K562 (cell line): Measurements from ENCODE around the gene LMLN. TPM values are rescaled to one million over a fixed set of nuclear protein-coding genes. Genes with fewer than 3 reads are reported as not detected.

ENCODE experiments used
- ARID2 ChIP-seq: fragments of 450-650 bp; IDR thresholded peaks from 2 replicates; pipeline ENCODE4 v1.6.1; 2017; ENCODE audit warnings: antibody characterized with exemption, mild to moderate bottlenecking
- ATF6 ChIP-seq: sonication (generic); formaldehyde crosslinking; IDR thresholded peaks from 2 replicates; pipeline ENCODE4 v1.4.0; 2020; ENCODE audit warnings: mild to moderate bottlenecking, missing genetic modification reagents
- BRF2 ChIP-seq: IDR thresholded peaks from 3 replicates; pipeline ENCODE4 v1.6.1; 2011; ENCODE audit warnings: borderline replicate concordance, mild to moderate bottlenecking; ENCODE audit not compliant: insufficient read length, insufficient read depth
- C11orf30 ChIP-seq: fragments of 450-650 bp; IDR thresholded peaks from 2 replicates; pipeline ENCODE4 v1.6.1; 2016; ENCODE audit warnings: low read depth, mild to moderate bottlenecking
- CCAR2 ChIP-seq: fragments of 200-400 bp; formaldehyde crosslinking; IDR thresholded peaks from 2 replicates; pipeline ENCODE4 v1.6.1; 2017; ENCODE audit warnings: mild to moderate bottlenecking, low read depth, low read length
- CREB1 ChIP-seq, 2 experiments: sonication (generic) in 1 of 2; formaldehyde crosslinking in 1 of 2; IDR thresholded peaks; 2 replicates each; pipeline versions ENCODE4 v1.6.1 to v1.8.0; 2012 to 2022; ENCODE audit warnings: inconsistent platforms in 1 of 2, mild to moderate bottlenecking in 1 of 2, missing genetic modification reagents in 1 of 2, moderate library complexity in 1 of 2
- ESRRA ChIP-seq: fragments of 450-650 bp; IDR thresholded peaks from 2 replicates; pipeline ENCODE4 v1.6.1; 2014; ENCODE audit warnings: low read depth, mild to moderate bottlenecking, moderate library complexity, borderline replicate concordance
- ESRRB ChIP-seq: fragments of 250-450 bp; sonication (Bioruptor Pico); IDR thresholded peaks from 2 replicates; pipeline ENCODE4 v1.5.0; 2020; ENCODE audit warnings: mild to moderate bottlenecking, moderate library complexity, borderline replicate concordance
- ETV6 ChIP-seq, 3 experiments: fragments of 150-350 bp in 1 of 3; sonication (generic) in 1 of 3; formaldehyde crosslinking in 1 of 3; IDR thresholded peaks; 2 replicates each; pipeline versions ENCODE4 v1.6.1 to v1.8.0; 2014 to 2022; ENCODE audit warnings: borderline replicate concordance in 2 of 3, low read depth in 2 of 3, antibody characterized with exemption in 1 of 3, low read length in 1 of 3, mild to moderate bottlenecking in 1 of 3, missing genetic modification reagents in 1 of 3
- HCFC1 ChIP-seq: IDR thresholded peaks from 2 replicates; pipeline ENCODE4 v1.6.1; 2012; ENCODE audit warnings: low read depth, low read length, improper control_type of control experiment
- HMG20A ChIP-seq: fragments of 450-650 bp; formaldehyde crosslinking; conservative IDR thresholded peaks from 2 replicates; pipeline ENCODE4 v1.4.0; 2020; ENCODE audit warnings: mild to moderate bottlenecking, mixed read lengths
- HNRNPL ChIP-seq: fragments of 200-400 bp; formaldehyde crosslinking; IDR thresholded peaks from 2 replicates; pipeline ENCODE4 v1.6.1; 2017; ENCODE audit warnings: low read depth, mild to moderate bottlenecking, low read length
- JUNB ChIP-seq: fragments of 450-650 bp; formaldehyde crosslinking; conservative IDR thresholded peaks from 2 replicates; pipeline ENCODE4 v1.4.0; 2020; ENCODE audit warnings: mild to moderate bottlenecking
- MEIS2 ChIP-seq: fragments of 450-650 bp; IDR thresholded peaks from 2 replicates; pipeline ENCODE4 v1.6.1; 2014; ENCODE audit warnings: mild to moderate bottlenecking; ENCODE audit not compliant: partially characterized antibody
- POLR3A ChIP-seq: IDR thresholded peaks from 2 replicates; pipeline ENCODE4 v1.6.1; 2011; ENCODE audit warnings: borderline replicate concordance, mild to moderate bottlenecking, moderate library complexity; ENCODE audit not compliant: insufficient read length, insufficient read depth; ENCODE audit errors: extremely low read depth
- RBM17 ChIP-seq: fragments of 200-400 bp; formaldehyde crosslinking; IDR thresholded peaks from 2 replicates; pipeline ENCODE4 v1.6.1; 2017; ENCODE audit warnings: low read depth, mild to moderate bottlenecking, low read length, borderline replicate concordance
- SETDB1 ChIP-seq: IDR thresholded peaks from one replicate; pipeline ENCODE4 v1.6.1; 2012; ENCODE audit warnings: low read length, control low read depth, inconsistent platforms
- TEAD4 ChIP-seq, 2 experiments: sonication (generic) in 1 of 2; formaldehyde crosslinking in 1 of 2; IDR thresholded peaks; 2 replicates each; pipeline versions ENCODE4 v1.6.1 to v1.8.0; 2012 to 2022; ENCODE audit warnings: borderline replicate concordance in 1 of 2, inconsistent platforms in 1 of 2, low read length in 1 of 2, mild to moderate bottlenecking in 1 of 2, missing genetic modification reagents in 1 of 2
- ZBTB2 ChIP-seq: fragments of 450-650 bp; IDR thresholded peaks from 2 replicates; pipeline ENCODE4 v1.6.1; 2016; ENCODE audit warnings: antibody characterized with exemption
- ZFP1 ChIP-seq: fragments of 450-650 bp; formaldehyde crosslinking; IDR thresholded peaks from 2 replicates; pipeline ENCODE4 v1.4.0; 2020; ENCODE audit warnings: mild to moderate bottlenecking, mixed read lengths
- ZFPM2 ChIP-seq: fragments of 250-450 bp; sonication (Bioruptor Pico); IDR thresholded peaks from 2 replicates; pipeline ENCODE4 v1.5.1; 2022; ENCODE audit warnings: mild to moderate bottlenecking
- ZNF134 ChIP-seq: fragments of 250-450 bp; sonication (Bioruptor Pico); conservative IDR thresholded peaks from 2 replicates; pipeline ENCODE4 v1.4.0; 2020
- polyA plus RNA-seq, 8 experiments: library from polyadenylated mRNA; depleted of rRNA in 4 of 8; stranded (reverse) in 5 of 8; unstranded in 3 of 8; fragments of >200 nt; fragmentation: Nextera tagmentation in 2 of 8; fragmentation: Illumina TruSeq in 1 of 8; extraction: Ambion mirVana in 2 of 8; extraction: Trizol in 1 of 8; gene quantifications; 2 replicates each; pipeline versions ENCODE4 v1.2.1 to v1.2.3, GENCODE V29; 2011 to 2014; ENCODE audit warnings: inconsistent platforms in 1 of 8, missing spikeins in 1 of 8
- total RNA-seq, 7 experiments: library from RNA; depleted of rRNA in 6 of 7; stranded (reverse); fragments of >200 nt in 6 of 7; fragmentation: Illumina TruSeq in 2 of 7; extraction: Trizol in 2 of 7; gene quantifications; 2 replicates each; pipeline versions ENCODE4 v1.2.1 to v1.2.3, GENCODE V29; 2011 to 2021; ENCODE audit warnings: low replicate concordance in 1 of 7

The LMLN gene
- total and polyA plus RNA-seq, 9 of the 15 experiments (the other 6 are each of a cell fraction or from before 2014, with no cell fraction given), result 2.2 to 15.9 (median 6.9) TPM

- no peak for TF ChIP-seq BRF2
- TF ChIP-seq MEIS2, result peak; percentile 33
- TF ChIP-seq SETDB1, result no peak
- TF ChIP-seq ESRRA, result peak; percentile 62
- TF ChIP-seq TEAD4 (IDR thresholded peaks at IDR 0.05; ENCODE audit: low read length), result no peak
- no peak for TF ChIP-seq TEAD4 (CRISPR knock-in tag; IDR thresholded peaks at IDR 0.05; ENCODE audit: borderline replicate concordance)
- TF ChIP-seq RBM17, result no peak
- TF ChIP-seq CCAR2, result no peak
- no peak for TF ChIP-seq ARID2
- no peak for TF ChIP-seq HNRNPL
- no peak for TF ChIP-seq POLR3A
- no peak for TF ChIP-seq ESRRB
- TF ChIP-seq ZFPM2, result no peak
- TF ChIP-seq ZNF134 (CRISPR knock-in tag), result no peak
- TF ChIP-seq ZBTB2, result peak; percentile 57; the same call in 1 of the 2 replicates
- peak; percentile 66 for TF ChIP-seq HCFC1
- TF ChIP-seq ZFP1 (CRISPR knock-in tag), result no peak
- TF ChIP-seq HMG20A (CRISPR knock-in tag), result no peak
- no peak for TF ChIP-seq JUNB (CRISPR knock-in tag)
- TF ChIP-seq CREB1 (IDR thresholded peaks at IDR 0.05), result peak; percentile 95
- peak; percentile 95 for TF ChIP-seq CREB1 (CRISPR knock-in tag; IDR thresholded peaks at IDR 0.05)
- peak; percentile 54 for TF ChIP-seq C11orf30
- 0 out of 2 replicates have a peak, but pooled peaks have one; percentile 67 for TF ChIP-seq ATF6
- TF ChIP-seq ETV6 (IDR thresholded peaks at IDR 0.05; ENCODE audit: borderline replicate concordance in 1 of 2, low read depth in 2 of 2, low read length in 1 of 2), result no peak
- TF ChIP-seq ETV6 (CRISPR knock-in tag; IDR thresholded peaks at IDR 0.05; ENCODE audit: borderline replicate concordance), result peak; percentile 58; the same call in 1 of the 2 replicates
Measured at GRCh38 chr3:197959891-197960693, at the start of gene LMLN (continued).
